ENCODE measurements around the gene COLEC12.

DNA sequence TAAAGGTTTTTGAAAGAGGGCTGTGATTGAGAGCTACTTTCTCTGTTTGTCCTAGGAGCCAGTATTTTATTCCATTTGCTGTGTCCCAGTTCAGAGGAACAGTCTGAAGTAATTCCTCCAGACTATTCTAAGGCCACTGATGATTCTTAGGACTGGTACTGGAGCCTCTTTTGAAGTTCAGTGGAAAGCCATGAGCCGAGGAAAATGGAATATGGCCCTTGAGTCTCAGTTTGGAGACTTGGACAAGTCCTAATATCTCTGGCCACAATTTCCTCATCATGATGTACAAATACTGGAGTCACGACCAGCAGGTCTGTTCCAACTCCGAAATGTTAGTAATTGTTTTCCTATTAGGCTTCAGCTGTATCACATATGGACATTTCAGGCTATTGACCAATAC, 7.1 kb upstream of the COLEC12 start:
- TF ChIP-seq, protein P1, sequence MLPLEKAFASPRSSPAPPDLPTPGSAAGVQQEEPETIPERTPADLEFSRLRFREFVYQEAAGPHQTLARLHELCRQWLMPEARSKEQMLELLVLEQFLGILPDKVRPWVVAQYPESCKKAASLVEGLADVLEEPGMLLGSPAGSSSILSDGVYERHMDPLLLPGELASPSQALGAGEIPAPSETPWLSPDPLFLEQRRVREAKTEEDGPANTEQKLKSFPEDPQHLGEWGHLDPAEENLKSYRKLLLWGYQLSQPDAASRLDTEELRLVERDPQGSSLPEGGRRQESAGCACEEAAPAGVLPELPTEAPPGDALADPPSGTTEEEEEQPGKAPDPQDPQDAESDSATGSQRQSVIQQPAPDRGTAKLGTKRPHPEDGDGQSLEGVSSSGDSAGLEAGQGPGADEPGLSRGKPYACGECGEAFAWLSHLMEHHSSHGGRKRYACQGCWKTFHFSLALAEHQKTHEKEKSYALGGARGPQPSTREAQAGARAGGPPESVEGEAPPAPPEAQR (tag by site-specific recombination; IDR thresholded peaks at IDR 0.05) = no peak
- TF ChIP-seq, protein P2, sequence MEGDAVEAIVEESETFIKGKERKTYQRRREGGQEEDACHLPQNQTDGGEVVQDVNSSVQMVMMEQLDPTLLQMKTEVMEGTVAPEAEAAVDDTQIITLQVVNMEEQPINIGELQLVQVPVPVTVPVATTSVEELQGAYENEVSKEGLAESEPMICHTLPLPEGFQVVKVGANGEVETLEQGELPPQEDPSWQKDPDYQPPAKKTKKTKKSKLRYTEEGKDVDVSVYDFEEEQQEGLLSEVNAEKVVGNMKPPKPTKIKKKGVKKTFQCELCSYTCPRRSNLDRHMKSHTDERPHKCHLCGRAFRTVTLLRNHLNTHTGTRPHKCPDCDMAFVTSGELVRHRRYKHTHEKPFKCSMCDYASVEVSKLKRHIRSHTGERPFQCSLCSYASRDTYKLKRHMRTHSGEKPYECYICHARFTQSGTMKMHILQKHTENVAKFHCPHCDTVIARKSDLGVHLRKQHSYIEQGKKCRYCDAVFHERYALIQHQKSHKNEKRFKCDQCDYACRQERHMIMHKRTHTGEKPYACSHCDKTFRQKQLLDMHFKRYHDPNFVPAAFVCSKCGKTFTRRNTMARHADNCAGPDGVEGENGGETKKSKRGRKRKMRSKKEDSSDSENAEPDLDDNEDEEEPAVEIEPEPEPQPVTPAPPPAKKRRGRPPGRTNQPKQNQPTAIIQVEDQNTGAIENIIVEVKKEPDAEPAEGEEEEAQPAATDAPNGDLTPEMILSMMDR (tag by site-specific recombination; IDR thresholded peaks at IDR 0.05) = no peak
- TF ChIP-seq, protein P3, sequence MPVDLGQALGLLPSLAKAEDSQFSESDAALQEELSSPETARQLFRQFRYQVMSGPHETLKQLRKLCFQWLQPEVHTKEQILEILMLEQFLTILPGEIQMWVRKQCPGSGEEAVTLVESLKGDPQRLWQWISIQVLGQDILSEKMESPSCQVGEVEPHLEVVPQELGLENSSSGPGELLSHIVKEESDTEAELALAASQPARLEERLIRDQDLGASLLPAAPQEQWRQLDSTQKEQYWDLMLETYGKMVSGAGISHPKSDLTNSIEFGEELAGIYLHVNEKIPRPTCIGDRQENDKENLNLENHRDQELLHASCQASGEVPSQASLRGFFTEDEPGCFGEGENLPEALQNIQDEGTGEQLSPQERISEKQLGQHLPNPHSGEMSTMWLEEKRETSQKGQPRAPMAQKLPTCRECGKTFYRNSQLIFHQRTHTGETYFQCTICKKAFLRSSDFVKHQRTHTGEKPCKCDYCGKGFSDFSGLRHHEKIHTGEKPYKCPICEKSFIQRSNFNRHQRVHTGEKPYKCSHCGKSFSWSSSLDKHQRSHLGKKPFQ (tag by site-specific recombination; IDR thresholded peaks at IDR 0.05) = no peak
- no peak for TF ChIP-seq ZNF169 (tag by site-specific recombination; IDR thresholded peaks at IDR 0.05)
- no peak for TF ChIP-seq ZNF366 (tag by site-specific recombination; conservative IDR thresholded peaks at IDR 0.05)
- TF ChIP-seq, protein P4, sequence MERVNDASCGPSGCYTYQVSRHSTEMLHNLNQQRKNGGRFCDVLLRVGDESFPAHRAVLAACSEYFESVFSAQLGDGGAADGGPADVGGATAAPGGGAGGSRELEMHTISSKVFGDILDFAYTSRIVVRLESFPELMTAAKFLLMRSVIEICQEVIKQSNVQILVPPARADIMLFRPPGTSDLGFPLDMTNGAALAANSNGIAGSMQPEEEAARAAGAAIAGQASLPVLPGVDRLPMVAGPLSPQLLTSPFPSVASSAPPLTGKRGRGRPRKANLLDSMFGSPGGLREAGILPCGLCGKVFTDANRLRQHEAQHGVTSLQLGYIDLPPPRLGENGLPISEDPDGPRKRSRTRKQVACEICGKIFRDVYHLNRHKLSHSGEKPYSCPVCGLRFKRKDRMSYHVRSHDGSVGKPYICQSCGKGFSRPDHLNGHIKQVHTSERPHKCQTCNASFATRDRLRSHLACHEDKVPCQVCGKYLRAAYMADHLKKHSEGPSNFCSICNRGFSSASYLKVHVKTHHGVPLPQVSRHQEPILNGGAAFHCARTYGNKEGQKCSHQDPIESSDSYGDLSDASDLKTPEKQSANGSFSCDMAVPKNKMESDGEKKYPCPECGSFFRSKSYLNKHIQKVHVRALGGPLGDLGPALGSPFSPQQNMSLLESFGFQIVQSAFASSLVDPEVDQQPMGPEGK (tag by site-specific recombination; IDR thresholded peaks at IDR 0.05) = no peak
- TF ChIP-seq, protein P5, sequence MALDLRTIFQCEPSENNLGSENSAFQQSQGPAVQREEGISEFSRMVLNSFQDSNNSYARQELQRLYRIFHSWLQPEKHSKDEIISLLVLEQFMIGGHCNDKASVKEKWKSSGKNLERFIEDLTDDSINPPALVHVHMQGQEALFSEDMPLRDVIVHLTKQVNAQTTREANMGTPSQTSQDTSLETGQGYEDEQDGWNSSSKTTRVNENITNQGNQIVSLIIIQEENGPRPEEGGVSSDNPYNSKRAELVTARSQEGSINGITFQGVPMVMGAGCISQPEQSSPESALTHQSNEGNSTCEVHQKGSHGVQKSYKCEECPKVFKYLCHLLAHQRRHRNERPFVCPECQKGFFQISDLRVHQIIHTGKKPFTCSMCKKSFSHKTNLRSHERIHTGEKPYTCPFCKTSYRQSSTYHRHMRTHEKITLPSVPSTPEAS (tag by site-specific recombination; IDR thresholded peaks at IDR 0.05) = no peak
- no peak for TF ChIP-seq ZNF549 (tag by site-specific recombination; IDR thresholded peaks at IDR 0.05)
- TF ChIP-seq, protein P6, sequence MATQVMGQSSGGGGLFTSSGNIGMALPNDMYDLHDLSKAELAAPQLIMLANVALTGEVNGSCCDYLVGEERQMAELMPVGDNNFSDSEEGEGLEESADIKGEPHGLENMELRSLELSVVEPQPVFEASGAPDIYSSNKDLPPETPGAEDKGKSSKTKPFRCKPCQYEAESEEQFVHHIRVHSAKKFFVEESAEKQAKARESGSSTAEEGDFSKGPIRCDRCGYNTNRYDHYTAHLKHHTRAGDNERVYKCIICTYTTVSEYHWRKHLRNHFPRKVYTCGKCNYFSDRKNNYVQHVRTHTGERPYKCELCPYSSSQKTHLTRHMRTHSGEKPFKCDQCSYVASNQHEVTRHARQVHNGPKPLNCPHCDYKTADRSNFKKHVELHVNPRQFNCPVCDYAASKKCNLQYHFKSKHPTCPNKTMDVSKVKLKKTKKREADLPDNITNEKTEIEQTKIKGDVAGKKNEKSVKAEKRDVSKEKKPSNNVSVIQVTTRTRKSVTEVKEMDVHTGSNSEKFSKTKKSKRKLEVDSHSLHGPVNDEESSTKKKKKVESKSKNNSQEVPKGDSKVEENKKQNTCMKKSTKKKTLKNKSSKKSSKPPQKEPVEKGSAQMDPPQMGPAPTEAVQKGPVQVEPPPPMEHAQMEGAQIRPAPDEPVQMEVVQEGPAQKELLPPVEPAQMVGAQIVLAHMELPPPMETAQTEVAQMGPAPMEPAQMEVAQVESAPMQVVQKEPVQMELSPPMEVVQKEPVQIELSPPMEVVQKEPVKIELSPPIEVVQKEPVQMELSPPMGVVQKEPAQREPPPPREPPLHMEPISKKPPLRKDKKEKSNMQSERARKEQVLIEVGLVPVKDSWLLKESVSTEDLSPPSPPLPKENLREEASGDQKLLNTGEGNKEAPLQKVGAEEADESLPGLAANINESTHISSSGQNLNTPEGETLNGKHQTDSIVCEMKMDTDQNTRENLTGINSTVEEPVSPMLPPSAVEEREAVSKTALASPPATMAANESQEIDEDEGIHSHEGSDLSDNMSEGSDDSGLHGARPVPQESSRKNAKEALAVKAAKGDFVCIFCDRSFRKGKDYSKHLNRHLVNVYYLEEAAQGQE (tag by site-specific recombination; IDR thresholded peaks at IDR 0.05) = no peak
- TF ChIP-seq ZNF785 (tag by site-specific recombination; IDR thresholded peaks at IDR 0.05) = no peak
- no peak for TF ChIP-seq ZNF544 (tag by site-specific recombination; IDR thresholded peaks at IDR 0.05)
- TF ChIP-seq, protein P7, sequence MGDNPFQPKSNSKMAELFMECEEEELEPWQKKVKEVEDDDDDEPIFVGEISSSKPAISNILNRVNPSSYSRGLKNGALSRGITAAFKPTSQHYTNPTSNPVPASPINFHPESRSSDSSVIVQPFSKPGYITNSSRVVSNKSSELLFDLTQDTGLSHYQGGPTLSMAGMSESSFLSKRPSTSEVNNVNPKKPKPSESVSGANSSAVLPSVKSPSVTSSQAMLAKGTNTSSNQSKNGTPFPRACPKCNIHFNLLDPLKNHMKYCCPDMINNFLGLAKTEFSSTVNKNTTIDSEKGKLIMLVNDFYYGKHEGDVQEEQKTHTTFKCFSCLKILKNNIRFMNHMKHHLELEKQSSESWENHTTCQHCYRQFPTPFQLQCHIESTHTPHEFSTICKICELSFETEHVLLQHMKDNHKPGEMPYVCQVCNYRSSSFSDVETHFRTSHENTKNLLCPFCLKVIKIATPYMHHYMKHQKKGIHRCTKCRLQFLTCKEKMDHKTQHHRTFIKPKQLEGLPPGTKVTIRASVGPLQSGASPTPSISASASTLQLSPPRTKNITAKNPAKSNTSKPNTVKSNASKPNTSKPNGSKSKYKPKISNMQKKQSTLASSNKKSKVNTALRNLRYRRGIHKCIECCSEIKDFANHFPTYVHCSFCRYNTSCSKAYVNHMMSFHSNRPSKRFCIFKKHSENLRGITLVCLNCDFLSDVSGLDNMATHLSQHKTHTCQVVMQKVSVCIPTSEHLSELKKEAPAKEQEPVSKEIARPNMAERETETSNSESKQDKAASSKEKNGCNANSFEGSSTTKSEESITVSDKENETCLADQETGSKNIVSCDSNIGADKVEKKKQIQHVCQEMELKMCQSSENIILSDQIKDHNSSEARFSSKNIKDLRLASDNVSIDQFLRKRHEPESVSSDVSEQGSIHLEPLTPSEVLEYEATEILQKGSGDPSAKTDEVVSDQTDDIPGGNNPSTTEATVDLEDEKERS (tag by site-specific recombination; IDR thresholded peaks at IDR 0.05) = no peak

All from HEK293 (cell line).